Left hindlimb (tissue), 1 donor: ENCODE results near the gene PGPEP1.
"Not testable (repeated sequence)": the region's sequence is repeated elsewhere in the genome, so short reads cannot be mapped to it uniquely, and the experiment has no call there.

Experiments
- DNase-seq: peaks from one replicate; pipeline ENCODE4 v3.0.0-alpha.2; 2018

PGPEP1 gene

DNA sequence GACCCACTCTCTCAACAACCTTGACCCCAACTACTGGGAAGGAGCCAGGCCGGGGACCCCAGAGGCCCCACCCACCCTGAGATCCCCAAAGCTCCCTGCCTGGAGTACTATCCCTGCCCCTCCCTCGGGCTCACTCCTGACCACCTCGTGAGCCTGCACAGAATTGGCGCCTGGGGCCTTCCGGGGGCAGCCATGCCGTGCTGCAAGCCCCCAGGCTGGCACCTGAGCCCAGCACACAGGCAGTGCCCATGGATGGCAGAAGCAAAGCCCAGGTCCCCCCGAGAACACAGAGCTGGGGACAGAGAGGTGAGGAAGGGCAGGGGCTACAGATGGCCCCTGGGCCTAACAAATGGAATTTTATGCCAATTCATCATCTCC, 31.5 kb upstream of the PGPEP1 start:
- DNase-seq = no peak

- no peak for DNase-seq
These were observed 30.8 kb upstream of the PGPEP1 start for GRCh38 chr19:18309525-18310064.

DNA sequence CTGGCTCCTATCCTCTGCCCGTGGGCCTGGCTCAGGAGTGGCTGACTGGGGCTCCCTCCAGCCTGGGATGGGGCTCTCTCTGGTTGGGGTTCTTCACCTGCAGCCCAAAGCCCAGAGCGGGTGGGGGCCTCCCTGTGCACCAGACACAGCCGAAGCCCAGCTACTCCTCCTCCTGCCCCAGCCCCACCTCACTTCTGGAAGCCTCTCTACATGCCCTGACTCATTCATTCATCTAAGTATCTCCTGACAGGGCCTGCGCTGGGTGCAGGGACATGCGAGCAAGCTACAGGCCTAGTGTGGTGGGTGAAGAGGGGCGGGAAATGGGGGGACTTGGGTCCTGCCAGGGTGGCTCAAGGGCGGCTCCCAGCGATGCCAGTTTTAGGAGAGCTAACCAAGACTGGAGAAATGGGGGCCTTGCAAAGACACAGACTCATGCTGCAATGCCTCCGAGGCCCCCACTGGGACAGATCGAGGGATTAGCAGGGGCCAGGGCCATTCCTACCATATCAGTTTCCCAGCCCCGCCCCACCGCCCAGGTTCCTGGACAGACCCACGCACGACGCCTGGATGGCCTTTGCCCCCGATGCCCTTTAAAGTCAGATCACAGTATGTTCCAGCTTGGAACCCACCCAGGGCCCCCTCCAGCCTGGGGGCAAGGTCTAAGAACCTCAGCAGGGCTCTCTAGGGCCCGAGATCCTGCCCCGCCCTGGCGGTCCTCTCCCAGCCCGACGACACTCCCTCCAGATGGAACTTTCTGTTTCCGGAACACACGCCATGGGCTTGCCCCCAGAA, 30.1 kb upstream of the PGPEP1 start:
- DNase-seq = no peak

DNA sequence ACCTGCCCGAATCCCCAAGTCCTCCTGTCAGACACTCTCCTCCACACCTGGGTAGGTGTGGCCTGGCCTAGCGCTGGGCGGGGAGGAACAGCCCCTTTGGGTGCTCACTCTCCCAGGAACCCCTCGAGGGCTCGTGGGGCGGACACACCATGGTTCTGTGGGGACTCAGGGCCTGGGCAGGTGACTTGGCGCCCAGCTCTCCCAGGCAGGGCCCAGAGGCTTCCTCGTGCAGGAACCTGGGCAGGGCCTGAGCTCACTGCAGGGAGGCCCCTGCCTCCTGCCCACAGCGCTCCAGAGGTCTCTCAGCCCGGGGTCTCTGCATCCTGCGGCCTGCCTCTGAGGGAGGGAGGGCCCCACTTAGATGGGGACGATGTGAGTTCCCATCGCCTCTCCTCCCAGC, 29.4 kb upstream of the PGPEP1 start:
- no peak for DNase-seq

- no peak for DNase-seq
These were observed 28.8 kb upstream of the PGPEP1 start for GRCh38 chr19:18311502-18312091.

GRCh38 chr19:18312092-18312534, 28.3 kb upstream of the PGPEP1 start:
- DNase-seq = no peak

DNA sequence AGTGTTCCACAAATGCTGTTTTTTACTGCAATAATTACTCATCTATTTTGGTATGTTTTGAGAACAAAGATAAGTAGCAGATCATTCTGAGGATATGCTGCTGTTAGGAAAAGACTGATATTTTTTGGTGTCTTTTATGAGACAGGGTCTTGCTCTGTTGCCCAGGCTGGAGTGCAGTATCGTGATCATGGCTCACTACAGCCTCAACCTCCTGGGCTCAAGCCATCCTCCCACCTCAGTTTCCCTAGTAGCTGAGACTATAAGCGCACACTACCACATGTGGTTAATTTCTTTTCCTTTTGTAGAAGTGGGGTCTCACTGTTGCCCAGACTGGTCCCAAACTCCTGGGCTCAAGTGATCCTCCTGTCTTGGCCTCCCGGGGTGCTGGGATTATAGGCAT, 27.0 kb upstream of the PGPEP1 start:
- DNase-seq = no peak

DNA sequence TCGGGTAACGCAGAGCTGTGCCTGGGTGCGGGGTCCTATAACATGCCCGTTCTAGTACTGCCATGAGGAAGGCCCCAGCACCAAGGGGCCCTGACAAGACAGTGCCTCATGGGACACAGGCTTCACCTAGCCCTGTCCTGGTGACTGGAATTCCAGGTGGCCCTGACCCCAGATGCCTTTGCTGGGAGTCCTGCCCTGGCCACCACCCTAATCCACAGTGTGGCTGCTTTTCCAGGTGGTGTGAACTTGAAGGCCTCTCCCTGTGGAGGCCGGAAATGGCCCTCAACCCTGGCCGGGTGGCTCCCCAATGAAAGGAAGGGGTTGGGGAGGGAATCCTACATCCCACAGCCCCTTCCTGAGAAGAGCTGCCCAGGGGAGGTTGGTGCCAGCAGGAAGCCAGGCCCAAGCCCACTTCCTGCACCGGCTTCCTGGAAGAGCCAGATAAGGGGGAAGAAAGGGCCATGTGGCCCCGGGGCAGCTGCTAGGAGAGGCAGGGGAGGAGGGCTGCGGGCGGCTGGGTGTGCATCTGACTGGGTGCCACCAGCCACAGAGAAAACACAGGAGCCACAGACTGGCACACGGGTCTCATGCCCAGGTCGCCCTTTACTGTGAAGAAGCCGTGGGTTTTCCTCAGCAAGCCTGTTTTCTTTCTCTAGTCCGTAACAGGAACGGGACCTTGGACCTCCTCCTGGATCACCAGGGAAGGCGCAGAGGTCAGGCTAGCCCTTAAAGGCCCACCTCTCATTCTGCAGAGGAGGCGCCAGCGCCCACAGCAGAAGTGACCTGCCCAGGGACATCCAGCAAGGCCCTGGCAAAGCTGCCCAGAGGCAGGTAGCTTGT, 22.2 kb upstream of the PGPEP1 start:
- no peak for DNase-seq

DNA sequence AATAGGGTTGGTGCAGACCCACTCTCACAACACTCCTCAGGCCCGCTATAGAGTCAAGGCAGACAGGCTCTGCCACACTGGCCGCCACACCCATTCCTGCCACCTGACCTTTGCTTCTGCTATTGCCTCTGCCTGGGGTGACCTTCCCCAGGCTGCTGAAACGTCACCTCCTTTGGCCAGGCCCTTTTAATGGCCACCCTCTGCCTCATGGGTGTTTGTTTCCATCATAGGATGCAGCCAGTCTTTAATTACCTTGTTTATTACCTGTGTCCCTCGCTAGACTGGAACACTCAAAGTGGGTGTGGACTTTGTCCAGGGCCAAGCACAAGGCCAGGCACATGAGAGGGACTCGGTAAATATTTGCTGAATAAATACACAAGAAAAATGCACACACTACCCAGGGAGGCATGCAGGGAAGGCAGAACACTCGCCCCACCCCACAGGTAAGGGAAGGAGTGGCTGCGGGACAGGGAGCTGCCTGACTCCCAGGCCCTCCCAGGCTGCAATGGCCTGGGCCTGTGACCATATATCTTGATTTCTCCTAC, 20.7 kb upstream of the PGPEP1 start:
- DNase-seq = no peak

- no peak for DNase-seq
These were observed 19.3 kb upstream of the PGPEP1 start for GRCh38 chr19:18320865-18321733.

- DNase-seq = no peak
These were observed 18.7 kb upstream of the PGPEP1 start for GRCh38 chr19:18321734-18322102.

DNA sequence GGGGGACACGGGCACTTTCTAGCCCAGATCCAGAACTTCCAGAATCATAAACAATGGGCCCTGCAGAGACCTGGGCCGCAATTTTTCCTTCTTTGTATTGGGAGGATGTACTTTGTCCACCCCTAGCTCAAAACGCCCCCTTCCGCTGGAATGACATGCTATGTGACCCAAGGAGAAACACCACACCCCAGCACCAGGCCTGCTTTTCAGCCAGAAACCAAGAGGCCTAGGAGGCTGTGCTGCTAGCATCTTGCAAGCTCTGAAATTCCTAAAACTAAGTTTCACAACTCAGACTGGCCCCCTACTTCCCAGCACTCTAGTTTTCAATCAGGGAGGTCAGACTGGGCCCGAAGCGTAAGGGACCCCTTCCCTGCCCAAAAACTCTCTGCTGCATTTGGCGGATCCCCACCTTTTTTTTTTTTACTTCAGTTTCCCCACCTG, 18.1 kb upstream of the PGPEP1 start:
- DNase-seq = no peak

GRCh38 chr19:18322759-18323460, 17.5 kb upstream of the PGPEP1 start, which contains the start of gene LSM4:
Gene LSM4, minus strand, starts transcription at chr19:18323076. Its CDS starts 56 bp downstream, at chr19:18323020.
- peak; percentile 98 for DNase-seq

DNA sequence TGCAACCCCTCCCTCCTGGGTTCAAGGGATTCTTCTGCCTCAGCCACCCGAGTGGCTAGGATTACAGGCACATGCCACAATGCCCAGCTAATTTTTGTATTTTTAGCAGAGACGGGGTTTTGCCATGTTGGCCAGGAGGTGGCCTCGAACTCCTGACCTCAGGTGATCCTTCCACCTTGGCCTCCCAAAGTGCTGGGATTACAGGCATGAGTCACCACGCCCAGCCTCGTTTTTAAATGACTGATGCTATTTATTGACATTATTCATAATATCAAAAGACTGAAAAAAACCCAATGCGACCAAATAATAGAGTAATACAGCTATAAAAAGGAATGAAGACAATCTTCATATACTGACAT, 16.0 kb upstream of the PGPEP1 start:
- not testable (repeated sequence) for DNase-seq

DNA sequence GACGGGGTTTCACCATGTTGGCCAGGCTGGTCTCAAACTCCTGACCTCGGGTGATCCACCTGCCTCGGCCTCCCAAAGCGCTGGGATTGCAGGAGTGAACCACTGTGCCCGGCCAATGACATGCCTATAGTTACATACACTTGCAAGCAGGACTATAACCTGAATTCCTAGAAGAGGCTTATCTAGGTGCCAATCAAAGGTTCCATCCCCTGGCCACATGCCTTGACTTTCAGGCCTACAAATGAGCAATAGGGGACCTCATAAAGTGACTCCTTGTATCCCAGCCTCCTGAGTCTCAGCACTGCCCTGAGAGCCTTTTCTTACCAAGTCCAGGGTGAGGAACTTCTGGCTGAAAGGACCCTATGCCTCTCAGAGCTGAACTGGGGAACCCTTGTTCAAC, 13.6 kb upstream of the PGPEP1 start:
- no peak for DNase-seq

DNA sequence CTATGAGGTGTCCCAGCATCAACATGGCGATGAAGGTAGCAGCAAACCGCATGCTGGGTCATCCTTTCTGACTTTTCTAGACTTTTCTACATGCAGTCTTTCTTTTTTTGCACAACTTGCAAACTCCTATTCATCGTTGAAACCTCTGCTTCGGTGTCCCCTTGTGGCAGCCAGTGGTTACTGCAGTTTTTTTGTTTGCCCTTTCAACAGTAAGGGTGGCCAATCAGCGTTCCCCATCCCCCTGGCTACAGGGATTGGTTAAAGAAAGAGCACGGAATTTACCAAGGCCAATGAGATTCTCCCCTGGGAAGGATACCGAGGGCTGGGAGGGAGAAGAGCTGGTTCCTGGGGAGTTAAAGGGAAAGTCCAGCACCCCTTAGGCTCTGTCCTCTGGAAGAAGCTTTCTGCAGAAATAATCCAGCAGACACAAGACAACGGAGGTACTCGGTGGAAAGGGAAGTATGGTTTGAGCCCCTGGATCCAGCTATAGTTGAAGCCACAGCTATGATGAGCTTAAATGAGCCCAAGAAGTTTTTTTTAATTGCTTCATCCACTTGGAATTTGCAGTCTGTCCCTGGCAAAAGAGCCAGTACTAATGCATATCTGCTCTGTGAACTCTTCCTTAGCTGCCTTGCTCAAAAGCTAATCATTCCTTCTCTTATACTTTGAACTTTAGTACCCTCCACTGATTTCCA, 11.9 kb upstream of the PGPEP1 start:
- peak; percentile 94 for DNase-seq

GRCh38 chr19:18329035-18329376, 11.4 kb upstream of the PGPEP1 start:
- DNase-seq = no peak

DNA sequence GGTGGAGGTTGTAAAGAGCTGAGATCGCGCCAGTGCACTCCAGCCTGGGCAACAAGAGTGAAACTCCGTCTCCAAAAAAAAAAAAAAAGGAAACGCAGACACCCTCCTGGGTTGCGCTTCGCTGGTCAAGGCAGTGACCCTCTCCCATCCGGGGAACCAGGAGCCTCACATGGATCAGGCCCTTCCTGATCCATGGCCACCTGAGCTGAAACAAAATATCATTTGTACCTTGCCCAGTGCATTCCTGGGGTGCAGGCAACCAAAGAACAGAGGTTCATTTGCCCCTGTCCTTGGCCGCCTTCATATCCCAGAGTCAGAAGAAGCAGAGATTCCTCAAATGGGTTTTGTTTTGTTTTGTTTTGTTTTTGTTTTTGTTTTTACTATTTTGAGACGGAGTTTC, 9.5 kb upstream of the PGPEP1 start:
- no peak for DNase-seq

DNA sequence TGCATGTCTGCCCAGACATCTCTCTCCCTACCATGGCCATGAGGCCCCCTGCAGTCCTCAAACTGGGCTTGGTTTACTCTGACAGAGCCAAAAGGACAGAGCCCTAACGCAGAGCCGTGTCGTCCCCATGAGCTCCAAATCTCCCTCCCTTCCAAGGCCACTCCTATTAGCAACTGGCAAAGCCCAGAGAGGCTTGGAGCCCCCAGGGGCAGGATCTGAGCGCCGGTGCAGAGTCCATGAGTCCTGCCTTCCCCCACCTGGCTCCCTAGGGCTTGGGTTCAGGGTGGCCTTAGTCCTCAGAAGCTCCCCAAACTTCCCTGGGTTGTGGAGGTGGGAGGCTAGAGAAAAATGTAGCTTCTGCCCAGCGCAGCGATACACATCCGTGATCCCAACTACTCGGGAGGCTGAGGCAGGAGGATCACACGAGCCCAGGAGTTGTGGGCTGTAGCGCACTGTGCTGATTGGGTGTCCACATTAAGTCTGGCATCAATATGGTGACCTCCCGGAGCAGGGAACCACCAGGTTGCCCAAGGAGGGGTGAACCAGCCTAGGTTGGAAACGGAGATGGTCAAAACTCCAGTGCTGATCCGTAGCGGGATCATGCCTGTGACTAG, 7.4 kb upstream of the PGPEP1 start:
- no peak for DNase-seq

DNA sequence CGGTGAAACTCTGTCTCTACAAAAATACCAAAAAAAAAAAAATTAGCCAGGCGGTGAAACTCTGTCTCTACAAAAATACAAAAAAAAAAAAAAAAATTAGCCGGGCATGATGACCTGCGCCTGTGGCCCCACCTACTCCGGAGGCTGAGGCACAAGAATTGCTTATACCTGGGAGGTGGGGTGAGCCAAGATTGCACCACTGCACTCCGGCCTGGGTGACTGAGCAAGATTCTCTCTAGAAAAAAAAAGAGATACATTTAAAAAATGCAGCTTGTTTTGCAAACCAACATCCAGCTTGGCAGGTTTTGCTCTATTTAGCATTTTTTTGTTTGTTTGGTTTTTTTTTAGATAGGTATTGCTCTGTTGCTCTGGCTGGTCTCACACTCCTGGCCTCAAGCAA, 6.7 kb upstream of the PGPEP1 start:
- DNase-seq = no peak

DNA sequence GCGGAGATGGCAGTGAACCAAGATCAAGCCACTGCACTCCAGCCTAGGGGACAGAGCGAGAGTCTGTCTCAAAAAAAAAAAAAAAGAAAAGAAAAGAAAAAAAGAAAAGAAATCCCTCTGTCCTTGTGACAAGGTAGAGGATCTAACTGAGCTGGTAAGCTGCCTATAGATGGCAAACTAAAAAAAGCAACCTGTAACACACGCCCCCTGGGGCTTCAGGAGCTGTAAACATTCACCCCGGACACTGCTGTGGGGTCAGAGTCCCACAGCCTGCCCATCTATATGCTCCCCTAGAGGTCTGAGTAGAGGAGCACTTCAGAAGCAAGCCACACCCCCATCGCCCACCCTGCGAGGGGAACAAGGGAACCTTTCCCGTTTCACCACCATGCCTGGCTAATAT, 4.3 kb upstream of the PGPEP1 start:
- DNase-seq = no peak
